ENCODE results near the gene VIPR1.

The VIPR1 gene

GRCh38 chr3:42519568-42519962 is 17.1 kb downstream of the VIPR1 start:
- no peaks in the 10 kb centered on the region for H3K79me2 ChIP-seq (ENCODE audit: insufficient read depth, low read depth)
- no peak overlapping the region for H3K4me2 ChIP-seq
- H3K4me1 ChIP-seq (ENCODE audit: low read depth, poor library complexity, severe bottlenecking): no peaks in the 10 kb centered on the region
- no peak overlapping the region for H3K4me3 ChIP-seq (IDR thresholded peaks at IDR 0.05; ENCODE audit: insufficient read depth, low read depth, low read length)
- H2AFZ ChIP-seq (ENCODE audit: low read depth): no peak overlapping the region
- H3K9ac ChIP-seq: no peak overlapping the region
- H3K27ac ChIP-seq: no peak overlapping the region
- no peaks in the 10 kb centered on the region for H4K20me1 ChIP-seq (ENCODE audit: insufficient read depth)
- H3K36me3 ChIP-seq (ENCODE audit: insufficient read depth): no peaks in the 10 kb centered on the region
- H3K27me3 ChIP-seq (ENCODE audit: insufficient read depth, low read depth): no peaks in the 10 kb centered on the region
- TF ChIP-seq CTCF (conservative IDR thresholded peaks at IDR 0.05; ENCODE audit: low read depth, low read length): no peak

GRCh38 chr3:42520336-42520735 is 17.9 kb downstream of the VIPR1 start:
- H4K20me1 ChIP-seq (ENCODE audit: insufficient read depth): no peaks in the 10 kb centered on the region
- H3K4me1 ChIP-seq (ENCODE audit: low read depth, poor library complexity, severe bottlenecking): no peaks in the 10 kb centered on the region
- no peak overlapping the region for H3K27ac ChIP-seq
- no peak overlapping the region for H3K4me3 ChIP-seq (IDR thresholded peaks at IDR 0.05; ENCODE audit: insufficient read depth, low read depth, low read length)
- no peak overlapping the region for H3K4me2 ChIP-seq
- H3K27me3 ChIP-seq (ENCODE audit: insufficient read depth, low read depth): no peaks in the 10 kb centered on the region
- no peaks in the 10 kb centered on the region for H3K79me2 ChIP-seq (ENCODE audit: insufficient read depth, low read depth)
- H3K36me3 ChIP-seq (ENCODE audit: insufficient read depth): no peaks in the 10 kb centered on the region
- TF ChIP-seq CTCF (conservative IDR thresholded peaks at IDR 0.05; ENCODE audit: low read depth, low read length): no peak
- H3K9ac ChIP-seq: no peak overlapping the region
- no peak overlapping the region for H2AFZ ChIP-seq (ENCODE audit: low read depth)

- no peak overlapping the region for H3K9ac ChIP-seq
- no peak overlapping the region for H3K4me2 ChIP-seq
- H3K79me2 ChIP-seq (ENCODE audit: insufficient read depth, low read depth): no peaks in the 10 kb centered on the region
- no peaks in the 10 kb centered on the region for H3K4me1 ChIP-seq (ENCODE audit: low read depth, poor library complexity, severe bottlenecking)
- TF ChIP-seq CTCF (conservative IDR thresholded peaks at IDR 0.05; ENCODE audit: low read depth, low read length): no peak
- H3K36me3 ChIP-seq (ENCODE audit: insufficient read depth): no peaks in the 10 kb centered on the region
- no peaks in the 10 kb centered on the region for H4K20me1 ChIP-seq (ENCODE audit: insufficient read depth)
- no peak overlapping the region for H3K4me3 ChIP-seq (IDR thresholded peaks at IDR 0.05; ENCODE audit: insufficient read depth, low read depth, low read length)
- H3K27me3 ChIP-seq (ENCODE audit: insufficient read depth, low read depth): no peaks in the 10 kb centered on the region
- H2AFZ ChIP-seq (ENCODE audit: low read depth): no peak overlapping the region
- H3K27ac ChIP-seq: no peak overlapping the region
Observed at GRCh38 chr3:42520906-42521305, 18.5 kb downstream of the VIPR1 start.

GRCh38 chr3:42524751-42525150 is 22.3 kb downstream of the VIPR1 start:
- Histone ChIP-seq H3K36me3 (ENCODE audit: insufficient read depth) (no peaks in the 10 kb centered on the region), H3K4me2 (no peak overlapping the region), H3K27me3 (ENCODE audit: insufficient read depth, low read depth) (no peaks in the 10 kb centered on the region), H3K9ac (no peak overlapping the region), H3K4me1 (ENCODE audit: low read depth, poor library complexity, severe bottlenecking) (no peaks in the 10 kb centered on the region), H3K4me3 (IDR thresholded peaks at IDR 0.05; ENCODE audit: insufficient read depth, low read depth, low read length) (no peak overlapping the region), H2AFZ (ENCODE audit: low read depth) (no peak overlapping the region), H3K79me2 (ENCODE audit: insufficient read depth, low read depth) (no peaks in the 10 kb centered on the region), H3K27ac (no peak overlapping the region), H4K20me1 (ENCODE audit: insufficient read depth) (no peaks in the 10 kb centered on the region)
- TF ChIP-seq CTCF (conservative IDR thresholded peaks at IDR 0.05; ENCODE audit: low read depth, low read length): no peak

GRCh38 chr3:42525212-42525611 is 22.8 kb downstream of the VIPR1 start:
- Histone ChIP-seq H3K36me3 (ENCODE audit: insufficient read depth) (no peaks in the 10 kb centered on the region), H4K20me1 (ENCODE audit: insufficient read depth) (no peaks in the 10 kb centered on the region), H3K4me1 (ENCODE audit: low read depth, poor library complexity, severe bottlenecking) (no peaks in the 10 kb centered on the region), H3K27me3 (ENCODE audit: insufficient read depth, low read depth) (no peaks in the 10 kb centered on the region), H3K9ac (no peak overlapping the region), H3K27ac (no peak overlapping the region), H2AFZ (ENCODE audit: low read depth) (no peak overlapping the region), H3K4me2 (no peak overlapping the region), H3K79me2 (ENCODE audit: insufficient read depth, low read depth) (no peaks in the 10 kb centered on the region), H3K4me3 (IDR thresholded peaks at IDR 0.05; ENCODE audit: insufficient read depth, low read depth, low read length) (no peak overlapping the region)
- no peak for TF ChIP-seq CTCF (conservative IDR thresholded peaks at IDR 0.05; ENCODE audit: low read depth, low read length)

Measured in KMS-11 (cell line).